ENCODE data around the gene MYO9A.

DNA sequence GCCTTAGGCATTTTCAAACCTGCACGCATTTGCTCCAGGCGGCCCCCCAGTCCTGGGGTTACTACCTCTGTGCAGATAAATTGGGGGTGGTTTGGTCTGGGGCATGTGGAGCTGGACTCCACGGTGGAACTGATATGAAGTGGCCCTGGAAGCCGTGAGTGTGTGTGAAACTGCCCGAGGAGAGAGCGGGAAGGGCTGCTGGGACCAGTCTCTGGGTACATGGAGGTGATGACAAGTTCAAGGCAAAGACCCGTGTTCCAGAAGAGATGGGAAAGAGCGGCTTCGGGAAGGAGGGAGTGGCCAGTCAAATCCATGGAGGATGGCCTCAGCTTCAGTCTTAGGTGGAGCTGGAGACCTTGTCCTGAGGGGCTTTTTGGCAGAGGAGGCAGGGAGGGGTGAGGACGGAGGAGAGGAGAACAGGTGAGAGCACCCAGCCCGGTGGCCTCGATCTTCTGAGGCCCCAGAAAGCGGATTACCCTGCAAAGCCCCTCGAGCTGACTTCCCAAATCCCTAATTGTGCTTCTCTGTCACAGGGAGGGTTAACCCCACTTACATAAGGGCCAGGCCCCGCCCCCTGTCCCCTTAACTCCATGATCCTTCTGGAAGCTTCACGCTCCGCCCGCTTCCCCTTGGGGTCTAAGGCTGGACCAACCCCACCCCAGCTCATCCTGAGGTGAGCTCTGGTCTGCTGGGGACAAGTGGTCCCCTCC is 309.5 kb downstream of the MYO9A start:
- TF ChIP-seq, protein P1, sequence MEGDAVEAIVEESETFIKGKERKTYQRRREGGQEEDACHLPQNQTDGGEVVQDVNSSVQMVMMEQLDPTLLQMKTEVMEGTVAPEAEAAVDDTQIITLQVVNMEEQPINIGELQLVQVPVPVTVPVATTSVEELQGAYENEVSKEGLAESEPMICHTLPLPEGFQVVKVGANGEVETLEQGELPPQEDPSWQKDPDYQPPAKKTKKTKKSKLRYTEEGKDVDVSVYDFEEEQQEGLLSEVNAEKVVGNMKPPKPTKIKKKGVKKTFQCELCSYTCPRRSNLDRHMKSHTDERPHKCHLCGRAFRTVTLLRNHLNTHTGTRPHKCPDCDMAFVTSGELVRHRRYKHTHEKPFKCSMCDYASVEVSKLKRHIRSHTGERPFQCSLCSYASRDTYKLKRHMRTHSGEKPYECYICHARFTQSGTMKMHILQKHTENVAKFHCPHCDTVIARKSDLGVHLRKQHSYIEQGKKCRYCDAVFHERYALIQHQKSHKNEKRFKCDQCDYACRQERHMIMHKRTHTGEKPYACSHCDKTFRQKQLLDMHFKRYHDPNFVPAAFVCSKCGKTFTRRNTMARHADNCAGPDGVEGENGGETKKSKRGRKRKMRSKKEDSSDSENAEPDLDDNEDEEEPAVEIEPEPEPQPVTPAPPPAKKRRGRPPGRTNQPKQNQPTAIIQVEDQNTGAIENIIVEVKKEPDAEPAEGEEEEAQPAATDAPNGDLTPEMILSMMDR (IDR thresholded peaks at IDR 0.05), result no peak
- no peak for TF ChIP-seq POLR2A (IDR thresholded peaks at IDR 0.05)

Measured in body of pancreas (tissue), 4 donors.